HG03439 (cell line): ENCODE results near the gene KCNK7.
"Not testable (repeated sequence)": the region's sequence is repeated elsewhere in the genome, so short reads cannot be mapped to it uniquely, and the experiment has no call there.

ENCODE experiments used
- ATAC-seq: cut with Tn5 transposase; IDR thresholded peaks from one replicate; pipeline ENCODE4 v1.9.1; 2021; ENCODE audit warnings: mild to moderate bottlenecking, moderate library complexity; ENCODE audit not compliant: unreplicated experiment

Gene KCNK7

GRCh38 chr11:65574811-65575567 lies 20.6 kb downstream of the KCNK7 start:
- ATAC-seq, result no peak

DNA sequence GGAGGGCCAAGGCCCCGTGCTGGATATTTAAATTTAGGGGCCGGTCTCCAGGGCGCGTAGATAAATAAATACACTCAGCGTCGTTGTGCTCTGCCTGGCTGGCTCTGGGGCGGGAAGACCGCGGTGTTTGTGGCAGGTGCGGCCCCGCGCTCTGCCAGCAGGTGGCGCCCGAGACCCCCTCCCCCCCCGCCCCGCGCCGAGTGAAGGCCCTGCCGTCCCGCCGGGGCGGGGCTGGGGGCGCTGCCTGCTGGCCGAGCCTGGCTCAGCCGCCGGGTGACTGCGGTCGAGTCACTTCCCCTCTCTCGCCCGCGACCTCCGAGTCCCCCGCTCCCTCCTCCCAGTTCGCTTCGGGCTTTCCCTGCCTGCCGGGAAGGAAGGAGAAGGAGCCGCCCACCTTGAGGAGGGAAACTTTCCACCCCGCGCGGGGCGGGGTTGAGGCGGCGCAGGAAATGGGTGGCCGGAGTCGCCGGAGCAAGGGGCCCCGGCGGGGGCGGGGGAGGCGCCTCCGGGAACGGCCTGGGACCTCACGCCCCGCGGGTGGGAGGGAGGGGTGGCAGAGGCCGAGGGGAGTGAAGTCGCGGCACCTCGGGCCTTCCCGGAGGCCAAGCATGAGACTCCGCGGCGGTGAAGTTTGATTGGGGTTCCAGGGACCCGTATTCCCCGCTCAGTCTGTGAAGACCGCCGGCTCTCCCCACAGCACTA lies 21.3 kb downstream of the KCNK7 start:
- ATAC-seq, result peak; percentile 27

DNA sequence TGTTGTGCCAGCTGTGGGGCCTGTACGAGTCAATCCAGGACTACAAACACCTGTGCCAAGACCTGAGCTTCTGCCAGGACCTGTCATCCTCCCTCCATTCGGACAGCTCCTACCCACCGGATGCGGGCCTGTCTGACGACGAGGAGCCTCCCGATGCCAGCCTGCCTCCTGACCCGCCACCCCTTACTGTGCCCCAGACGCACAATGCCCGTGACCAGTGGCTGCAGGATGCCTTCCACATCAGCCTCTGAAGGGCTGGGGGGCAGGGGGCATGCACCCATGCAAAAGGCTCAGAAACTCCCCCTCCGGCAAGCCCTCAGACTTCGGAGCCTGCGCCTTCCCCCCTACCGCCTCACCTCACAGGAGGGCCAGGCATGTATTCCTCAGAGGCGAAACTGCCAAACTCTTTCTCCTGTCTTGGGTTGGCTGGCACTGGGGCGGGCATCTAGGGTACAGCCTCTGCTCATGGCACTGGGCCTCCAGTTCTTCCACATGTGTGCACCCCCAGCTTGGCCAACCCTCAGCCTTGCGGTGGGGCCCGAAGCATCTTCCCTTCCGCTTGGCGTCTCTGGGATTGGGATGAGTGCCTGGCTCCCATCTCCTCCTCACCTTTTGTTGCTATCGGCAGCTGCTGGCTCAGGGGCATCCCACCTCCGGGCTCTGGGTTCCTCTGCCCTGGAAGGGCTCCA lies 22.1 kb downstream of the KCNK7 start:
- no peak for ATAC-seq

DNA sequence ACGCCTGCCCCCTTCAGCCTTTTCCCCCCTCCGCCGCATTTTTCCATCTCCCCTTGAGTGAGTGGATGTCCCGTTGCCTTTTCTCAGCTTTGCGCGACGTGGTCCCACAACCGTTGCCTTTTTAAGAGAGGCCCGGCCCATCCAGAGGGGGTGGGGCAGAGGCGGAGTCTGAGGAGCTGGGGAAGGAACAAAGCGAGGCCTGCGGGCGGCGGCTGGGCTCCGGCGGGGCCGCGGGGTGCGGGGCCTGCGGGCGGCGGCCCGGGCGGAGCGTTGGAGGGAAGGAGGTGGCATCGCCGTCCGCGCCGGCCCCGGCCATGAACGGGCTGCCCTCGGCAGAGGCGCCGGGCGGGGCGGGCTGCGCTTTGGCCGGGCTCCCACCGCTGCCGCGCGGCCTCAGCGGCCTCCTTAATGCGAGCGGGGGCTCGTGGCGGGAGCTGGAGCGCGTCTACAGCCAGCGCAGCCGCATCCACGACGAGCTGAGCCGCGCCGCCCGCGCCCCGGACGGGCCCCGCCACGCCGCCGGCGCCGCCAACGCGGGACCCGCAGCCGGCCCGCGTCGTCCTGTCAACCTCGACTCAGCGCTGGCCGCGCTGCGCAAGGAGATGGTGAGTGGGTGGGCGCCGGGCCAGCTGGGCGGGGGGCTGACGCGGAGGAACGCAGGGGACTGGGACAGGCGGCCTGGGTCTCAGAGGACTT lies 23.1 kb downstream of the KCNK7 start, which contains the start of gene FAM89B:
Gene FAM89B (plus strand): TSS at position 183 of the 696 bp plus-strand sequence. CDS start 132 bp downstream, at position 315.
- ATAC-seq, result no peak

GRCh38 chr11:65571940-65572339 lies 23.7 kb downstream of the KCNK7 start:
- no peak for ATAC-seq

GRCh38 chr11:65571420-65571819 lies 24.2 kb downstream of the KCNK7 start:
- no peak for ATAC-seq

- ATAC-seq, result peak; percentile 61
Measured at GRCh38 chr11:65569973-65570918, 25.4 kb downstream of the KCNK7 start, which contains the start of gene ZNRD2. Gene ZNRD2, plus strand, starts transcription at chr11:65570477. Its CDS starts 15 bp downstream, at chr11:65570492.

GRCh38 chr11:65569164-65569972 lies 26.2 kb downstream of the KCNK7 start:
- peak; percentile 1 for ATAC-seq

- no peak for ATAC-seq
Measured at GRCh38 chr11:65565624-65566453, 29.8 kb downstream of the KCNK7 start.

GRCh38 chr11:65564879-65565559 lies 30.6 kb downstream of the KCNK7 start:
- not testable (repeated sequence) for ATAC-seq

DNA sequence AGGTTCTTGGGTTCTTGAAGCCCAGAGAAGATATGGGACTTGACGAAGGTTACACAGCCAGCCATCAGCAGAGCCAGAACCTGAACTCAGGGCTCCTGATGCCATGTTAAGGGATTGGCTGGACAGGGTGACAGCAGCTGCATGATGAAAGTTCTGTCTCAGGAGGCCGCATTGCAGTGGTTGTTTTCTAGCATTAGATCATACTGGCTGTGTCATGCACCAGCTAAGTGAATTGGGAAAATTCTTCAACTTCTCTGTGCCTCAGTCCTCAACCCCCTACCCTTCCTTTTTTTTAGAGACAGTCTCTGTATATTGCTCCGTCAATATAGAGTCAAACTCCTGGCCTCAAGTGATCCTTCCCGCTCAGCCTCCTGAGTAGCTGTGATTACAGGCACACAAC lies 32.0 kb downstream of the KCNK7 start:
- no peak for ATAC-seq

DNA sequence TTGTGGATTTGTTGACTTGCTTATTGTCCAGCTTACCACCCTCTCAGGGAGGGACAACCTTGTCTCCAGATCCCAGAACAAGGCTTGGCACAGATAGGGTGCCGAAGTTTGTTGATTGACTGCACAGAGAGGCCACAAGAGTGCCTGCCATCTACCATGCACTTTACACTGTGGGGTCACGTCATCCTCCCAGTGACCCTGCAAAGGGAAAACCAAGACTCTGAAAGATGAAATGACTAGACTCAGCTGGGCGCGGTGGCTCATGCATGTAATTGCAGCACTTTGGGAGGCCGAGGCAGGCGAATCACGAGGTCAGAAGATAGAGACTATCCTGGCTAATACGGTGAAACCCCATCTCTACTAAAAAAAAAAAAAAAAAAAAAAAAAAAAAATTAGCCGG lies 32.8 kb downstream of the KCNK7 start:
- no peak for ATAC-seq

DNA sequence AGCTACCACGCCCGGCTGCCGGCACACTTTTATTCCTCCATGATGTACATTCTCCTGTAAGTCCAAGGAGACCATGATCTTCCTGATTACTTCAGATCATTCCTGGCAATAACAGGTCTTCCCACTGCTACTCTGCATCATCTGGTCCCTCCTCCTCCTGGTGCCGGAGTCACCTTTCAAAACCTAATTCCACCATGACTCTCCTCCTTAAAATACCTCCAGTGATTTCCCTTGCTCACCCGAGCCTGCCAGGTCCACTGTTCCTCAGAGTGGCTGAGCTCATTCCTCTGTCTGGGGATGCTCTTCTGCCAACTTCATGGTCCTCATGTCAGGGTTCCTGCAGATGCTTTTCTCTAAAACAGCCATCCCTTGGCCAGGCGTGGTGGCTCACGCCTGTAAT lies 33.6 kb downstream of the KCNK7 start:
- ATAC-seq, result no peak

GRCh38 chr11:65560555-65561418 lies 34.8 kb downstream of the KCNK7 start:
- no peak for ATAC-seq

DNA sequence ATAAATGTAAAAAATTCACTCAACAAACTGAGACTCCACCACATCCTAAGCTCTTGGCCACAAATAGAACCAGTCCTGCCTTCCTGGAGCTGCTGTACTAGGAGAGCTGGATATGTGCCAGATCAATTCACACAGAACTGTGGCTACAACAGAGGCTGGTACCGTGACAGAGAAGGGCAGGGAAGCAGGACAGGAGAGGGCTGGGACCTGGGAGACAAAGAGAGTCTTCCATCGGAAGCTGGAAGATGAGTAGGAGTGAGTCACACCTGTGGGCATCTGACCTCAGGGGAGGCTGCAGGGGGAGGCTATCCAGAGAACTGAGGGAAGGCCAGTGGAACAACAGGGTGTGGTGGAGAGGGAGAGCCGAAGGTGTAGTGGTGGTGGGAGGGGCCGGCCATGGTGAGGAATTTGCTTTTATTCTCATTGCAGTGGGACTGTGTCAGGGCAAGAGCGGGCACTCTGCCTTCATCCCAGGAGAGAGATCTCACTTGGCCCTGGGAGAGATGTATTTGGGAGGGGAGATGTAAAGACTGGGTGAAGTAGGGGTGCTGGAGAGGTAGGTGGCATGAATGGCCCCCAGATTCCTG lies 35.6 kb downstream of the KCNK7 start:
- ATAC-seq, result no peak

DNA sequence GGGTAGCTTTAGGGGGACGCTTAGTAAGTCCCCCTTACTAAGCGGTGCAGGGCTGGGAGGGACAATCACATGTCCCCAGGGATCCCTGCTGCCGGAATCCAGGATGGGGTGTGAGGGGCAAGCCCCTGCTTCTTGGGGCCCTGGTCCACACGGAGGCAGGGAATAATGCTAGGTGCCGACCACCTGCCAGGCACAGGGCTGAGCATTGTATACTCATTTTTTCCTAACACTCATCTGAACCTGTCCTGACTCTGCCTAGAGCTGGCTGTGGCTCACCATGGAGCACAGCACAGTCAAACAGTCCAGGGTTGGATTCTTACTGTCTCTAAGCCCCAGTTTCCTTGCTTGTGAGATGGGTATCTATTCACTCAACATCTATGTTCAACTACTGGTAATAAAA lies 36.1 kb downstream of the KCNK7 start:
- no peak for ATAC-seq
